Measurements from ENCODE around the gene ROR2. TPM values are rescaled to one million over a fixed set of nuclear protein-coding genes. Genes with fewer than 3 reads are reported as not detected.

ROR2 gene
- total and polyA plus RNA-seq, 2 of the 13 experiments (the other 11 are each of a cell fraction or from before 2014, with no cell fraction given): not detected

DNA sequence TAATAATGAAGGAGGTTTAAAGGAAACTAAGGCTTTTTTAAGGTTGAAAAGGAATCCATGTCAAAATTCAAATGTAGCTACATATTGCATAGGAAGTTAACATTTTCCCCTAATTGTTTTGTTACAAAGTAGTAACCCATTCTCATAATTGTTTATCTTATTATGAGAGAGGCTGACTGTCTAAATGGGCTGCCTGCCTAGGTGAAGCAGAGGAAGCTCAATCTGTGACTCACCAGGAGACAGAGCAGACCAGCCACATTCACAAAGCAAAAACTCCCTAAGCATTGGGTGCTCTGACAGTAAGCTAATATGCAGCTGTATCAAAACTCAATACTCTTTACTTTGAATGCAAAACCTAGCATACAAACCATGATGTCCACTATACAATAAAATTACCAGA, 208.5 kb downstream of the ROR2 start:
- FAIRE-seq: no peak
- in situ Hi-C loops (cut with HindIII; ENCODE audit: extremely low pct_ligation_motif_present, low pct_unique_long_range_greater_than_20kb): no loop called here
- no peak overlapping the region for H3K4me3 ChIP-seq (replicated peaks in 1 of 3; ENCODE audit: insufficient read depth in 1 of 3, low read depth in 2 of 3, low read length in 3 of 3)
- ATAC-seq: no peak
- H3K9me3 ChIP-seq (ENCODE audit: low read length): no peaks in the 10 kb centered on the region
- H3K9ac ChIP-seq (ENCODE audit: insufficient read depth, low read depth, low read length): no peak overlapping the region
- no peaks in the 10 kb centered on the region for H3K36me3 ChIP-seq (replicated peaks in 1 of 2; ENCODE audit: control insufficient read depth in 1 of 2, insufficient read depth in 2 of 2, low read length in 2 of 2)
- CTCF ChIA-PET (ENCODE audit: low intra/inter-chr PET ratio, low total read pairs): no interaction called here
- POLR2A ChIA-PET: no interaction called here
- no peak for DNase-seq (ENCODE audit: low spot score)
- no peak overlapping the region for H2AFZ ChIP-seq (ENCODE audit: low read length)
- H3K4me1 ChIP-seq (ENCODE audit: insufficient read depth, low read length): no peaks in the 10 kb centered on the region
- intact Hi-C loops (cut with micrococcal nuclease; ENCODE audit: unreplicated experiment): no loop called here
- H4K20me1 ChIP-seq (ENCODE audit: insufficient read depth, low read length): no peaks in the 10 kb centered on the region
- H3K79me2 ChIP-seq (ENCODE audit: insufficient read depth, low read length): no peaks in the 10 kb centered on the region
- H3K27me3 ChIP-seq (ENCODE audit: control insufficient read depth in 1 of 2, insufficient read depth in 2 of 2, low read length in 2 of 2): peaks cover 0 to 22% of the 10 kb centered on the region in 2 experiments; a peak in 2 of 5 replicates
- H3K4me2 ChIP-seq (ENCODE audit: low read depth, low read length): no peak overlapping the region
- no peak overlapping the region for H3K27ac ChIP-seq (ENCODE audit: extremely low read length, insufficient read depth, low read length)
- BruUV-seq (replicated peaks): no TSS peak
- TF ChIP-seq TEAD2 (CRISPR knock-in tag; IDR thresholded peaks at IDR 0.05) (no peak), KAT2B (IDR thresholded peaks at IDR 0.05; ENCODE audit: borderline replicate concordance, low read depth, low read length) (no peak), BORCS8-MEF2B (CRISPR knock-in tag; IDR thresholded peaks at IDR 0.05) (no peak), SP4 (CRISPR knock-in tag; IDR thresholded peaks at IDR 0.05) (no peak), ZNF761 (CRISPR knock-in tag; conservative IDR thresholded peaks at IDR 0.05) (no peak), SNAI1 (CRISPR knock-in tag; IDR thresholded peaks at IDR 0.05; ENCODE audit: borderline replicate concordance) (no peak), ZNF232 (CRISPR knock-in tag; IDR thresholded peaks at IDR 0.05; ENCODE audit: borderline replicate concordance) (no peak), ZBTB1 (CRISPR knock-in tag; IDR thresholded peaks at IDR 0.05; ENCODE audit: borderline replicate concordance) (no peak), IKZF1 (IDR thresholded peaks at IDR 0.05) (no peak), KDM3A (CRISPR knock-in tag; IDR thresholded peaks at IDR 0.05; ENCODE audit: low read depth) (no peak), SIN3B (IDR thresholded peaks at IDR 0.05; ENCODE audit: low read length) (no peak), ZFYVE20 (CRISPR knock-in tag; IDR thresholded peaks at IDR 0.05; ENCODE audit: borderline replicate concordance, low read depth) (no peak), MIER2 (CRISPR knock-in tag; IDR thresholded peaks at IDR 0.05) (no peak), ZNF549 (CRISPR knock-in tag; IDR thresholded peaks at IDR 0.05) (no peak), ZBTB3 (CRISPR knock-in tag; IDR thresholded peaks at IDR 0.05; ENCODE audit: borderline replicate concordance, low read depth) (no peak)
- TF ChIP-seq, protein P1, sequence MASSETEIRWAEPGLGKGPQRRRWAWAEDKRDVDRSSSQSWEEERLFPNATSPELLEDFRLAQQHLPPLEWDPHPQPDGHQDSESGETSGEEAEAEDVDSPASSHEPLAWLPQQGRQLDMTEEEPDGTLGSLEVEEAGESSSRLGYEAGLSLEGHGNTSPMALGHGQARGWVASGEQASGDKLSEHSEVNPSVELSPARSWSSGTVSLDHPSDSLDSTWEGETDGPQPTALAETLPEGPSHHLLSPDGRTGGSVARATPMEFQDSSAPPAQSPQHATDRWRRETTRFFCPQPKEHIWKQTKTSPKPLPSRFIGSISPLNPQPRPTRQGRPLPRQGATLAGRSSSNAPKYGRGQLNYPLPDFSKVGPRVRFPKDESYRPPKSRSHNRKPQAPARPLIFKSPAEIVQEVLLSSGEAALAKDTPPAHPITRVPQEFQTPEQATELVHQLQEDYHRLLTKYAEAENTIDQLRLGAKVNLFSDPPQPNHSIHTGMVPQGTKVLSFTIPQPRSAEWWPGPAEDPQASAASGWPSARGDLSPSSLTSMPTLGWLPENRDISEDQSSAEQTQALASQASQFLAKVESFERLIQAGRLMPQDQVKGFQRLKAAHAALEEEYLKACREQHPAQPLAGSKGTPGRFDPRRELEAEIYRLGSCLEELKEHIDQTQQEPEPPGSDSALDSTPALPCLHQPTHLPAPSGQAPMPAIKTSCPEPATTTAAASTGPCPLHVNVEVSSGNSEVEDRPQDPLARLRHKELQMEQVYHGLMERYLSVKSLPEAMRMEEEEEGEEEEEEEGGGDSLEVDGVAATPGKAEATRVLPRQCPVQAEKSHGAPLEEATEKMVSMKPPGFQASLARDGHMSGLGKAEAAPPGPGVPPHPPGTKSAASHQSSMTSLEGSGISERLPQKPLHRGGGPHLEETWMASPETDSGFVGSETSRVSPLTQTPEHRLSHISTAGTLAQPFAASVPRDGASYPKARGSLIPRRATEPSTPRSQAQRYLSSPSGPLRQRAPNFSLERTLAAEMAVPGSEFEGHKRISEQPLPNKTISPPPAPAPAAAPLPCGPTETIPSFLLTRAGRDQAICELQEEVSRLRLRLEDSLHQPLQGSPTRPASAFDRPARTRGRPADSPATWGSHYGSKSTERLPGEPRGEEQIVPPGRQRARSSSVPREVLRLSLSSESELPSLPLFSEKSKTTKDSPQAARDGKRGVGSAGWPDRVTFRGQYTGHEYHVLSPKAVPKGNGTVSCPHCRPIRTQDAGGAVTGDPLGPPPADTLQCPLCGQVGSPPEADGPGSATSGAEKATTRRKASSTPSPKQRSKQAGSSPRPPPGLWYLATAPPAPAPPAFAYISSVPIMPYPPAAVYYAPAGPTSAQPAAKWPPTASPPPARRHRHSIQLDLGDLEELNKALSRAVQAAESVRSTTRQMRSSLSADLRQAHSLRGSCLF (CRISPR knock-in tag; IDR thresholded peaks at IDR 0.05; ENCODE audit: borderline replicate concordance): no peak
- TF ChIP-seq, protein P2, sequence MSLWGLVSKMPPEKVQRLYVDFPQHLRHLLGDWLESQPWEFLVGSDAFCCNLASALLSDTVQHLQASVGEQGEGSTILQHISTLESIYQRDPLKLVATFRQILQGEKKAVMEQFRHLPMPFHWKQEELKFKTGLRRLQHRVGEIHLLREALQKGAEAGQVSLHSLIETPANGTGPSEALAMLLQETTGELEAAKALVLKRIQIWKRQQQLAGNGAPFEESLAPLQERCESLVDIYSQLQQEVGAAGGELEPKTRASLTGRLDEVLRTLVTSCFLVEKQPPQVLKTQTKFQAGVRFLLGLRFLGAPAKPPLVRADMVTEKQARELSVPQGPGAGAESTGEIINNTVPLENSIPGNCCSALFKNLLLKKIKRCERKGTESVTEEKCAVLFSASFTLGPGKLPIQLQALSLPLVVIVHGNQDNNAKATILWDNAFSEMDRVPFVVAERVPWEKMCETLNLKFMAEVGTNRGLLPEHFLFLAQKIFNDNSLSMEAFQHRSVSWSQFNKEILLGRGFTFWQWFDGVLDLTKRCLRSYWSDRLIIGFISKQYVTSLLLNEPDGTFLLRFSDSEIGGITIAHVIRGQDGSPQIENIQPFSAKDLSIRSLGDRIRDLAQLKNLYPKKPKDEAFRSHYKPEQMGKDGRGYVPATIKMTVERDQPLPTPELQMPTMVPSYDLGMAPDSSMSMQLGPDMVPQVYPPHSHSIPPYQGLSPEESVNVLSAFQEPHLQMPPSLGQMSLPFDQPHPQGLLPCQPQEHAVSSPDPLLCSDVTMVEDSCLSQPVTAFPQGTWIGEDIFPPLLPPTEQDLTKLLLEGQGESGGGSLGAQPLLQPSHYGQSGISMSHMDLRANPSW (CRISPR knock-in tag; IDR thresholded peaks at IDR 0.05; ENCODE audit: borderline replicate concordance): no peak
- TF ChIP-seq, protein P3, sequence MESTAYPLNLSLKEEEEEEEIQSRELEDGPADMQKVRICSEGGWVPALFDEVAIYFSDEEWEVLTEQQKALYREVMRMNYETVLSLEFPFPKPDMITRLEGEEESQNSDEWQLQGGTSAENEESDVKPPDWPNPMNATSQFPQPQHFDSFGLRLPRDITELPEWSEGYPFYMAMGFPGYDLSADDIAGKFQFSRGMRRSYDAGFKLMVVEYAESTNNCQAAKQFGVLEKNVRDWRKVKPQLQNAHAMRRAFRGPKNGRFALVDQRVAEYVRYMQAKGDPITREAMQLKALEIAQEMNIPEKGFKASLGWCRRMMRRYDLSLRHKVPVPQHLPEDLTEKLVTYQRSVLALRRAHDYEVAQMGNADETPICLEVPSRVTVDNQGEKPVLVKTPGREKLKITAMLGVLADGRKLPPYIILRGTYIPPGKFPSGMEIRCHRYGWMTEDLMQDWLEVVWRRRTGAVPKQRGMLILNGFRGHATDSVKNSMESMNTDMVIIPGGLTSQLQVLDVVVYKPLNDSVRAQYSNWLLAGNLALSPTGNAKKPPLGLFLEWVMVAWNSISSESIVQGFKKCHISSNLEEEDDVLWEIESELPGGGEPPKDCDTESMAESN (CRISPR knock-in tag; conservative IDR thresholded peaks at IDR 0.05): no peak
